Tibial nerve (tissue), 4 donors: ENCODE measurements around the gene USP35.

Experiments used
- EP300 ChIP-seq, 2 donors: sonication (generic); formaldehyde crosslinking; IDR thresholded peaks; one replicate each; pipeline ENCODE4 v1.6.1; 2017; ENCODE audit warnings: antibody characterized with exemption in 2 of 2, mild to moderate bottlenecking in 1 of 2
- POLR2A ChIP-seq, 2 donors: fragments of 450-650 bp; IDR thresholded peaks; one replicate each; pipeline ENCODE4 v1.6.1; 2017; ENCODE audit warnings: antibody characterized with exemption in 2 of 2, mild to moderate bottlenecking in 2 of 2, moderate library complexity in 2 of 2
- TF ChIP-seq, protein P1 (sequence below), 5 experiments: fragments of 200-600 bp in 3 of 5; fragments of 450-650 bp in 2 of 5; sonication (generic) in 3 of 5; IDR thresholded peaks; one replicate each; pipeline ENCODE4 v1.5.1; 2016 to 2019; ENCODE audit warnings: antibody characterized with exemption in 5 of 5, mild to moderate bottlenecking in 3 of 5, moderate library complexity in 2 of 5

DNA sequence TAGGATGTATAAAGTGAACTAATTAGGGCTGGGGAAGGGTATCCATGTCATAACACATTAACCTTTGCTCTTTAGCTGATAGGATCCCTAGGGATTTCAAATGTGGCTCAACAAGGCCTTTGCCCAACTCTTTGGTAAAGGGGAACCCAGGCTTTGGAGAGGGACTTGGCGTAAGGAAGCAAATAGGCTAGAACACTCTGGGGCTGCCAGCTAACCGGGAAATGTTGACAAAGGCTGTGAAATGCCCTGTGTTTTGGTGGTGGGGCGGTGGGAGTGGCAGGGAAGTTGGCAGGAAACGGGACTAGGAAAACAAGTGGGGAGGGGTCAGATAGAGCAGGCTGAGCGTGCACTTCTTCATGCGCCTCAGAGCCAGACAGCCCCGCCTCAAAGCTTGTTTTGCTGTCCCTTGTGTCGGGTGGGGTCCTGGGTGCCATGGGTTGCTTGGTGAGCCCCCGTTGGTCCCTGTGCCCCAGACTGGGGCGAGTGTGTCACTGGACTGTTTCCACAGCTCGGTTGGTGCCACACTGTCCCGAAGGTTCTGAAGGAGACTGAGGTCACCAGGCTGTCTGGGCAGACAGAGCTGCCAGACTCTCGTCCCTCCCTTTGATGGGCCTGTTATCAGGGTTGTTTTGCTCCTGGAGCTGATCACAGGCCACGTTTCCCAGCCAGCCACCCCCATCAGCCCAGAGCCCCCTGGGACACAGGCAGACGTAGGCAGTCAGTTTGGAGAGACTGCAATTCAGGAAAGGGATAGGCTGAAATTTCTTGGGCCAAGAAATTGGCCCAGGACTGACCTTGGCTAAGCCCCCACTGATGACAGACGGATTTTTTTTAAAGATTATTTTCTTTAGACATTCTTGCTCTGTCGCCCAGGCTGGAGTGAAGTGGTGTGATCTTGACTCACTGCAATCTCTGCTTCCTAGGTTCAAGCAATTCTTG, 19.9 kb upstream of the USP35 start:
- TF ChIP-seq, protein P1, sequence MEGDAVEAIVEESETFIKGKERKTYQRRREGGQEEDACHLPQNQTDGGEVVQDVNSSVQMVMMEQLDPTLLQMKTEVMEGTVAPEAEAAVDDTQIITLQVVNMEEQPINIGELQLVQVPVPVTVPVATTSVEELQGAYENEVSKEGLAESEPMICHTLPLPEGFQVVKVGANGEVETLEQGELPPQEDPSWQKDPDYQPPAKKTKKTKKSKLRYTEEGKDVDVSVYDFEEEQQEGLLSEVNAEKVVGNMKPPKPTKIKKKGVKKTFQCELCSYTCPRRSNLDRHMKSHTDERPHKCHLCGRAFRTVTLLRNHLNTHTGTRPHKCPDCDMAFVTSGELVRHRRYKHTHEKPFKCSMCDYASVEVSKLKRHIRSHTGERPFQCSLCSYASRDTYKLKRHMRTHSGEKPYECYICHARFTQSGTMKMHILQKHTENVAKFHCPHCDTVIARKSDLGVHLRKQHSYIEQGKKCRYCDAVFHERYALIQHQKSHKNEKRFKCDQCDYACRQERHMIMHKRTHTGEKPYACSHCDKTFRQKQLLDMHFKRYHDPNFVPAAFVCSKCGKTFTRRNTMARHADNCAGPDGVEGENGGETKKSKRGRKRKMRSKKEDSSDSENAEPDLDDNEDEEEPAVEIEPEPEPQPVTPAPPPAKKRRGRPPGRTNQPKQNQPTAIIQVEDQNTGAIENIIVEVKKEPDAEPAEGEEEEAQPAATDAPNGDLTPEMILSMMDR (IDR thresholded peaks at IDR 0.05), result no peak
- TF ChIP-seq POLR2A (IDR thresholded peaks at IDR 0.05) (no peak), EP300 (IDR thresholded peaks at IDR 0.05) (peak; percentile 77 to 87)
